SK-N-SH (cell line): ENCODE results near the gene EXOC4. TPM values are rescaled to one million over a fixed set of nuclear protein-coding genes. Genes with fewer than 3 reads are reported as not detected.

Experiments used
- CTCF ChIA-PET: fragments of 300-600, 350-600 bp; formaldehyde crosslinking; extraction: SDS; loops from one replicate; lab custom pipeline; 2021; lab: Yijun Ruan, JAX
- POLR2A ChIA-PET: fragments of 350-600 bp; sonication (Branson Sonifier 250); formaldehyde crosslinking; extraction: SDS; loops from one replicate; lab custom pipeline; 2020; ENCODE audit warnings: antibody characterized with exemption, inconsistent platforms; lab: Yijun Ruan, JAX
- DNase-seq: peaks from one replicate; pipeline ENCODE4 v3.0.0; 2012
- H2AFZ ChIP-seq: fragments of 200-600 bp; sonication (generic); 2 replicates; pipeline ENCODE4 v1.8.1; 2016; ENCODE audit warnings: antibody characterized with exemption, mild to moderate bottlenecking, low read depth
- H3F3A ChIP-seq: fragments of 200-600 bp; sonication (generic); replicated peaks from 2 replicates; pipeline ENCODE3; 2016; ENCODE audit warnings: antibody characterized with exemption, mild to moderate bottlenecking; ENCODE audit not compliant: insufficient read depth
- H3K27ac ChIP-seq, 2 experiments: fragments of 200-500 bp in 1 of 2; fragments of 200-600 bp in 1 of 2; sonication (Bioruptor generic) in 1 of 2; sonication (generic), shearing (Covaris generic) in 1 of 2; 2 replicates each; pipeline versions ENCODE4 v1.5.1 to v1.6.1; 2014 to 2016; ENCODE audit warnings: low read depth in 2 of 2, inconsistent platforms in 1 of 2, low read length in 1 of 2, mild to moderate bottlenecking in 1 of 2, mixed read lengths in 1 of 2
- H3K27me3 ChIP-seq: fragments of 200-600 bp; sonication (generic), shearing (Covaris generic); 2 replicates; pipeline ENCODE4 v1.6.1; 2016; ENCODE audit warnings: mixed run types; ENCODE audit not compliant: insufficient read depth
- H3K36me3 ChIP-seq, 2 experiments: fragments of 200-500 bp in 1 of 2; fragments of 200-600 bp in 1 of 2; sonication (Bioruptor generic) in 1 of 2; sonication (generic) in 1 of 2; replicated peaks in 1 of 2; 2 replicates each; pipeline versions ENCODE3 to v1.5.1; 2014 to 2016; ENCODE audit warnings: low read length in 1 of 2, mild to moderate bottlenecking in 1 of 2; ENCODE audit not compliant: insufficient read depth in 2 of 2, control insufficient read depth in 1 of 2
- H3K4me1 ChIP-seq, 2 experiments: fragments of 200-500 bp in 1 of 2; fragments of 200-600 bp in 1 of 2; sonication (Bioruptor generic) in 1 of 2; sonication (generic), shearing (Covaris generic) in 1 of 2; 2 replicates each; pipeline versions ENCODE4 v1.5.1 to v1.6.1; 2014 to 2016; ENCODE audit warnings: low read depth in 1 of 2, low read length in 1 of 2, mixed run types in 1 of 2; ENCODE audit not compliant: insufficient read depth in 2 of 2, control insufficient read depth in 1 of 2
- H3K4me2 ChIP-seq: fragments of 200-600 bp; sonication (generic), shearing (Covaris generic); 2 replicates; pipeline ENCODE4 v1.6.1; 2017; ENCODE audit warnings: mixed run types
- H3K4me3 ChIP-seq, 2 experiments: fragments of 200-500 bp in 1 of 2; fragments of 200-600 bp in 1 of 2; sonication (Bioruptor generic) in 1 of 2; sonication (generic), shearing (Covaris generic) in 1 of 2; 2 replicates each; pipeline versions ENCODE4 v1.5.1 to v1.8.1; 2014 to 2016; ENCODE audit warnings: low read depth in 2 of 2, inconsistent platforms in 1 of 2, low read length in 1 of 2, mild to moderate bottlenecking in 1 of 2, mixed read lengths in 1 of 2, moderate library complexity in 1 of 2
- H3K79me2 ChIP-seq: fragments of 200-600 bp; sonication (generic); 2 replicates; pipeline ENCODE4 v1.8.1; 2017; ENCODE audit warnings: mild to moderate bottlenecking; ENCODE audit not compliant: insufficient read depth
- H3K9ac ChIP-seq: fragments of 200-600 bp; sonication (generic); 2 replicates; pipeline ENCODE4 v1.6.1; 2017; ENCODE audit warnings: mixed run types
- H3K9me2 ChIP-seq: fragments of 200-600 bp; sonication (generic); 2 replicates; pipeline ENCODE4 v1.6.1; 2017; ENCODE audit warnings: mixed run types
- H3K9me3 ChIP-seq: fragments of 200-600 bp; sonication (generic); 2 replicates; pipeline ENCODE4 v1.6.1; 2017; ENCODE audit warnings: mixed run types, mild to moderate bottlenecking, moderate library complexity
- H4K20me1 ChIP-seq: fragments of 200-600 bp; sonication (generic); 2 replicates; pipeline ENCODE4 v1.6.1; 2017; ENCODE audit warnings: mild to moderate bottlenecking, mixed run types; ENCODE audit not compliant: insufficient read depth
- CTCF ChIP-seq: fragments of 200-600 bp; sonication (generic); IDR thresholded peaks from 2 replicates; pipeline ENCODE4 v1.6.1; 2017; ENCODE audit warnings: antibody characterized with exemption, mild to moderate bottlenecking, moderate library complexity
- FOSL2 ChIP-seq: IDR thresholded peaks from 2 replicates; pipeline ENCODE4 v1.4.0; 2012; ENCODE audit warnings: low read depth, mild to moderate bottlenecking, moderate library complexity, borderline replicate concordance
- FOXJ3 ChIP-seq: sonication (generic); formaldehyde crosslinking; IDR thresholded peaks from 2 replicates; pipeline ENCODE4 v1.5.1; 2020; ENCODE audit warnings: mild to moderate bottlenecking, missing genetic modification reagents
- GABPA ChIP-seq: IDR thresholded peaks from 2 replicates; pipeline ENCODE4 v1.4.0; 2012; ENCODE audit warnings: low read depth, mild to moderate bottlenecking
- GATA2 ChIP-seq: sonication (generic); formaldehyde crosslinking; IDR thresholded peaks from 2 replicates; pipeline ENCODE4 v1.5.0; 2020; ENCODE audit warnings: mild to moderate bottlenecking, missing genetic modification reagents
- MEF2A ChIP-seq: IDR thresholded peaks from 2 replicates; pipeline ENCODE4 v1.4.0; 2012; ENCODE audit warnings: low read depth, borderline replicate concordance
- REST ChIP-seq: IDR thresholded peaks from 2 replicates; pipeline ENCODE4 v1.6.1; 2012; ENCODE audit warnings: mild to moderate bottlenecking, low read depth, low read length, moderate library complexity
- RXRA ChIP-seq: IDR thresholded peaks from 2 replicates; pipeline ENCODE4 v1.4.0; 2012; ENCODE audit warnings: low read depth, mild to moderate bottlenecking, borderline replicate concordance
- SIN3A ChIP-seq: IDR thresholded peaks from 2 replicates; pipeline ENCODE4 v1.6.1; 2012; ENCODE audit warnings: low read depth, mild to moderate bottlenecking, low read length, moderate library complexity, borderline replicate concordance
- SMC3 ChIP-seq: IDR thresholded peaks from 2 replicates; pipeline ENCODE4 v1.6.1; 2012; ENCODE audit warnings: low read depth, low read length, improper control_type of control experiment
- ZBTB33 ChIP-seq: IDR thresholded peaks from 2 replicates; pipeline ENCODE4 v1.4.0; 2012; ENCODE audit warnings: low read depth, borderline replicate concordance
- WGBS: methylation state at CpG from one replicate; pipeline ENCODE4 v1.1.6; 2017; ENCODE audit warnings: low lambda C conversion rate; 5-methylcytosine and 5-hydroxymethylcytosine counted together
- polyA plus RNA-seq, 3 experiments: library from polyadenylated mRNA; depleted of rRNA; stranded (reverse); fragments of >200 nt; gene quantifications; 2 replicates each; pipeline ENCODE4 v1.2.3, GENCODE V29; 2012

Gene EXOC4
- polyA plus RNA-seq, 1 of the 3 experiments (the other 2 are of a cell fraction): 37.3 TPM

GRCh38 chr7:133591704-133592340 is 338.9 kb downstream of the EXOC4 start:
- Histone ChIP-seq H2AFZ (no peak overlapping the region), H4K20me1 (no peaks in the 10 kb centered on the region), H3K27me3 (no peaks in the 10 kb centered on the region), H3K9me2 (no peaks in the 10 kb centered on the region), H3K79me2 (no peaks in the 10 kb centered on the region), H3K4me2 (no peak overlapping the region), H3K9me3 (no peaks in the 10 kb centered on the region), H3K36me3 (no peaks in the 10 kb centered on the region), H3K4me1 (peaks cover 0 to 3% of the 10 kb centered on the region in 2 experiments; a peak in 1 of 4 replicates), H3F3A (no peaks in the 10 kb centered on the region), H3K9ac (no peak overlapping the region), H3K27ac (no peak overlapping the region), H3K4me3 (no peak overlapping the region)
- CTCF ChIA-PET: interaction anchor here (1.3 kb wide), 1 partner anchor 9 kb away, joined by 3 read pairs; no protein-coding TSS in a partner anchor
- TF ChIP-seq SIN3A: no peak
- TF ChIP-seq RXRA: no peak
- no peak for TF ChIP-seq FOXJ3 (CRISPR knock-in tag)
- TF ChIP-seq ZBTB33: no peak
- no peak for TF ChIP-seq CTCF
- no peak for TF ChIP-seq GABPA
- TF ChIP-seq SMC3: no peak
- TF ChIP-seq FOSL2: no peak
- no peak for TF ChIP-seq MEF2A
- no peak for TF ChIP-seq REST
- no peak for TF ChIP-seq GATA2 (CRISPR knock-in tag)
- DNase-seq: no peak
- 90% methylated on average over 4 of the region's 4 CpGs for WGBS
- POLR2A ChIA-PET: no interaction called here
